IMR-90 (cell line): ENCODE data around the gene NEDD4L. TPM values are rescaled to one million over a fixed set of nuclear protein-coding genes. Genes with fewer than 3 reads are reported as not detected.

Source experiments
- ATAC-seq: fragments of 200-7000 bp; cut with Tn5 transposase; 2 replicates; pipeline ENCODE4 v1.9.1; 2020; ENCODE audit warnings: low read depth, mild to moderate bottlenecking, moderate library complexity
- BruUV-seq: library from RNA; stranded (reverse); fragments of 400-500 nt; replicated peaks from 2 replicates; lab custom pipeline; 2021; lab: Mats Ljungman, UMichigan
- CTCF ChIA-PET: fragments of 300-600 bp; formaldehyde crosslinking; extraction: SDS; loops from one replicate; lab custom pipeline; 2021; ENCODE audit warnings: antibody characterized with exemption; lab: Yijun Ruan, JAX
- POLR2A ChIA-PET: fragments of 300-600 bp; sonication (Branson Sonifier 250); formaldehyde crosslinking; loops from one replicate; lab custom pipeline; 2022; ENCODE audit warnings: antibody characterized with exemption; ENCODE audit not compliant: unreplicated experiment; lab: Charles Lee
- DNase-seq: peaks from one replicate; pipeline ENCODE4 v3.0.0; 2013
- H2AFZ ChIP-seq: replicated peaks from 2 replicates; pipeline ENCODE3; 2013; ENCODE audit warnings: low read length, mild to moderate bottlenecking; ENCODE audit not compliant: poor library complexity
- H2AK5ac ChIP-seq: 2 replicates; pipeline ENCODE4 v1.6.1; 2013; ENCODE audit warnings: low read depth, low read length, inconsistent platforms
- H2AK9ac ChIP-seq: replicated peaks from 2 replicates; pipeline ENCODE3; 2013; ENCODE audit warnings: mild to moderate bottlenecking, low read depth, low read length, moderate library complexity; ENCODE audit not compliant: poor library complexity
- H2BK120ac ChIP-seq: 2 replicates; pipeline ENCODE4 v1.6.1; 2013; ENCODE audit warnings: low read depth, low read length, inconsistent platforms
- H2BK15ac ChIP-seq: 3 replicates; pipeline ENCODE4 v1.6.1; 2013; ENCODE audit warnings: low read depth, low read length, inconsistent platforms
- H2BK20ac ChIP-seq: 2 replicates; pipeline ENCODE4 v1.6.1; 2013; ENCODE audit warnings: low read depth, mild to moderate bottlenecking, inconsistent platforms, low read length, moderate library complexity
- H2BK5ac ChIP-seq: 2 replicates; pipeline ENCODE4 v1.6.1; 2013; ENCODE audit warnings: mild to moderate bottlenecking, low read depth, low read length, inconsistent platforms; ENCODE audit not compliant: poor library complexity, severe bottlenecking
- H3K14ac ChIP-seq: replicated peaks from 2 replicates; pipeline ENCODE4 v1.6.1; 2013; ENCODE audit warnings: low read depth, low read length, inconsistent platforms
- H3K18ac ChIP-seq: 2 replicates; pipeline ENCODE4 v1.6.1; 2013; ENCODE audit warnings: low read depth, low read length, control low read depth
- H3K23ac ChIP-seq: 2 replicates; pipeline ENCODE4 v1.6.1; 2013; ENCODE audit warnings: low read depth, low read length, inconsistent platforms
- H3K27ac ChIP-seq: 2 replicates; pipeline ENCODE4 v1.5.1; 2013; ENCODE audit warnings: mild to moderate bottlenecking, control low read depth, low read length; ENCODE audit not compliant: insufficient read depth
- H3K27me3 ChIP-seq: 2 replicates; pipeline ENCODE4 v1.6.1; 2013; ENCODE audit warnings: low read length; ENCODE audit not compliant: control insufficient read depth, insufficient read depth
- H3K36me3 ChIP-seq: 2 replicates; pipeline ENCODE4 v1.6.1; 2013; ENCODE audit warnings: low read length, mixed read lengths; ENCODE audit not compliant: control insufficient read depth, insufficient read depth
- H3K4ac ChIP-seq: 2 replicates; pipeline ENCODE4 v1.6.1; 2013; ENCODE audit warnings: low read depth, low read length, inconsistent platforms
- H3K4me1 ChIP-seq: 2 replicates; pipeline ENCODE4 v1.6.1; 2013; ENCODE audit warnings: low read length, mixed read lengths; ENCODE audit not compliant: control insufficient read depth, insufficient read depth
- H3K4me2 ChIP-seq: 2 replicates; pipeline ENCODE4 v1.6.1; 2013; ENCODE audit warnings: low read depth, mild to moderate bottlenecking, control low read depth, low read length, moderate library complexity
- H3K4me3 ChIP-seq: 2 replicates; pipeline ENCODE4 v1.5.1; 2013; ENCODE audit warnings: low read depth, mild to moderate bottlenecking, control low read depth, low read length, moderate library complexity; ENCODE audit not compliant: insufficient read depth
- H3K56ac ChIP-seq: 2 replicates; pipeline ENCODE4 v1.6.1; 2013; ENCODE audit warnings: low read length, inconsistent platforms; ENCODE audit not compliant: insufficient read depth; ENCODE audit errors: extremely low read depth
- H3K79me1 ChIP-seq, 2 experiments: 2 replicates each; pipeline ENCODE4 v1.6.1; 2013; ENCODE audit warnings: low read length in 2 of 2, inconsistent platforms in 1 of 2, low read depth in 1 of 2
- H3K9ac ChIP-seq: 2 replicates; pipeline ENCODE4 v1.6.1; 2013; ENCODE audit warnings: low read depth, low read length, control low read depth
- H3K9me1 ChIP-seq: 2 replicates; pipeline ENCODE4 v1.6.1; 2013; ENCODE audit warnings: low read length, inconsistent platforms; ENCODE audit not compliant: insufficient read depth
- H3K9me3 ChIP-seq: 2 replicates; pipeline ENCODE4 v1.6.1; 2013; ENCODE audit warnings: low read length; ENCODE audit not compliant: control insufficient read depth, insufficient read depth
- H4K20me1 ChIP-seq: 2 replicates; pipeline ENCODE4 v1.6.1; 2013; ENCODE audit warnings: low read length, inconsistent platforms; ENCODE audit not compliant: insufficient read depth
- H4K5ac ChIP-seq: 2 replicates; pipeline ENCODE4 v1.6.1; 2013; ENCODE audit warnings: mild to moderate bottlenecking, low read depth, low read length, control low read depth
- H4K8ac ChIP-seq, 2 experiments: 2 replicates each; pipeline ENCODE4 v1.6.1; 2013; ENCODE audit warnings: low read depth in 2 of 2, low read length in 2 of 2, control low read depth in 1 of 2, inconsistent platforms in 1 of 2
- H4K91ac ChIP-seq: 2 replicates; pipeline ENCODE4 v1.6.1; 2013; ENCODE audit warnings: low read depth, low read length, inconsistent platforms; ENCODE audit not compliant: insufficient read depth
- FOS ChIP-seq: fragments of 150-350 bp; IDR thresholded peaks from 2 replicates; pipeline ENCODE4 v1.6.1; 2016; ENCODE audit warnings: low read depth, low read length
- POLR2A ChIP-seq: IDR thresholded peaks from 2 replicates; pipeline ENCODE4 v1.6.1; 2012; ENCODE audit warnings: mild to moderate bottlenecking, low read depth, low read length
- WGBS, 2 experiments: methylation state at CpG; one replicate each; pipeline versions ENCODE4 v1.1.5 to v1.1.7; 2013; ENCODE audit warnings: missing lambda C conversion rate in 2 of 2; ENCODE audit not compliant: insufficient read length in 1 of 2; ENCODE audit errors: extremely low coverage in 2 of 2; 5-methylcytosine and 5-hydroxymethylcytosine counted together
- dilution Hi-C: fragments of 300-500 bp; cut with HindIII; formaldehyde crosslinking; loops from one replicate; pipeline ENCODE4 v1.14.3; 2018; ENCODE audit warnings: low sequenced_read_pairs; ENCODE audit not compliant: unreplicated experiment
- in situ Hi-C: fragments of 300-500 bp; cut with MboI; formaldehyde crosslinking; loops from 3 replicates; pipeline ENCODE4 v1.14.3; 2019; ENCODE audit warnings: low sequenced_read_pairs, inconsistent platforms, mixed read lengths
- intact Hi-C: fragments of 100-400 bp; cut with micrococcal nuclease; formaldehyde crosslinking; loops from 2 replicates; pipeline ENCODE4 v1.10.0; 2022
- polyA plus RNA-seq, 3 experiments: library from polyadenylated mRNA; depleted of rRNA; stranded (reverse); fragments of >200 nt; gene quantifications; 2 replicates each; pipeline ENCODE4 v1.2.3, GENCODE V29; 2012; ENCODE audit warnings: low replicate concordance in 1 of 3
- total RNA-seq: library from RNA; depleted of rRNA; stranded (reverse); fragments of >200 nt; gene quantifications from 2 replicates; pipeline ENCODE4 v1.2.3, GENCODE V29; 2012

Gene NEDD4L
- total and polyA plus RNA-seq, 2 of the 4 experiments (the other 2 are of a cell fraction) = 10.0 to 10.9 TPM

DNA sequence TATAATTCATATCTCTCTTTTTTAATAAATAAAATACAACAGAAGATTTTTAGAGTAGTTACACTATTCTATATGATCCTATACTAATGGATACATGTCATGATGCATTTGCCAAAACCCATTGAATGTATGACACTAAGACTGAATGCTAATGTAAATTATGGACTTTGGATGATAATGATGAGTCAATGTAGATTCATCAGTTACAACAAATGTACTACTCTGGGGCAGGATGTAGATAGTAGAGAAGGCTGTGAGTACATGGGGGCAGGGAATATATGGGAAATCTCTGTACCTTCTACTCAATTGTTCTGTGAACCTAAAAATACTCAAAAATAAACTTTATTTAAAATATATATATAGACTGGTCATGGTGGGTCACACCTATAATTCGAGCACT is 45.6 kb upstream of the NEDD4L start:
- WGBS, 2 experiments = no CpG with 5 or more reads among the region's 1 CpG
- Histone ChIP-seq H3K4me3 (no peak overlapping the region), H2AK5ac (no peak overlapping the region), H2BK15ac (no peak overlapping the region), H3K9me1 (no peaks in the 10 kb centered on the region), H3K9me3 (no peaks in the 10 kb centered on the region), H2AFZ (no peak overlapping the region), H4K8ac (no peak overlapping the region), H4K5ac (no peak overlapping the region), H2BK20ac (no peak overlapping the region), H4K20me1 (no peaks in the 10 kb centered on the region), H3K4me1 (no peaks in the 10 kb centered on the region), H3K36me3 (no peaks in the 10 kb centered on the region), H2AK9ac (no peak overlapping the region), H2BK120ac (no peak overlapping the region), H3K14ac (no peak overlapping the region), H3K4ac (no peak overlapping the region), H3K27me3 (no peaks in the 10 kb centered on the region), H3K23ac (no peak overlapping the region), H4K91ac (no peak overlapping the region), H3K27ac (no peak overlapping the region), H3K18ac (no peak overlapping the region), H3K9ac (no peak overlapping the region), H2BK5ac (no peak overlapping the region), H3K56ac (no peak overlapping the region), H3K4me2 (no peak overlapping the region), H3K79me1 (no peaks in the 10 kb centered on the region)
- TF ChIP-seq POLR2A (no peak), FOS (0 out of 2 replicates have a peak, but pooled peaks have one; percentile 17)
- dilution Hi-C loops (no loop called here), in situ Hi-C loops (no loop called here), intact Hi-C loops (no loop called here)
- DNase-seq = peak; percentile 65
- CTCF ChIA-PET = interaction anchor here (0.6 kb wide), 1 partner anchor 291 kb away, joined by 3 read pairs; no protein-coding TSS in a partner anchor
- no TSS peak for BruUV-seq
- POLR2A ChIA-PET = no interaction called here
- ATAC-seq = peak; percentile 48; the same call in 1 of the 2 replicates
